IPS-18a (cell line): ENCODE data around the gene BLMH.

Experiments
- H3K27ac ChIP-seq: one replicate; pipeline ENCODE4 v1.5.1; 2013; ENCODE audit warnings: low read length
- H3K27me3 ChIP-seq: one replicate; pipeline ENCODE4 v1.6.1; 2013; ENCODE audit warnings: mild to moderate bottlenecking, low read length; ENCODE audit not compliant: control insufficient read depth, insufficient read depth
- H3K36me3 ChIP-seq: one replicate; pipeline ENCODE4 v1.6.1; 2013; ENCODE audit warnings: low read depth, low read length; ENCODE audit not compliant: control insufficient read depth
- H3K4me1 ChIP-seq: one replicate; pipeline ENCODE4 v1.6.1; 2013; ENCODE audit warnings: low read depth, low read length; ENCODE audit not compliant: control insufficient read depth
- H3K4me3 ChIP-seq: one replicate; pipeline ENCODE4 v1.5.1; 2013; ENCODE audit warnings: low read length
- H3K9ac ChIP-seq: one replicate; pipeline ENCODE4 v1.6.1; 2013; ENCODE audit warnings: mild to moderate bottlenecking, low read length, moderate library complexity
- H3K9me3 ChIP-seq: one replicate; pipeline ENCODE4 v1.6.1; 2013; ENCODE audit warnings: low read depth, low read length; ENCODE audit not compliant: control insufficient read depth

Gene BLMH

GRCh38 chr17:30323895-30324319 lies 32.2 kb upstream of the BLMH start:
- Histone ChIP-seq H3K4me1 (no peaks in the 10 kb centered on the region), H3K36me3 (no peaks in the 10 kb centered on the region), H3K4me3 (no peak overlapping the region), H3K27me3 (no peaks in the 10 kb centered on the region), H3K27ac (no peak overlapping the region), H3K9ac (no peak overlapping the region), H3K9me3 (no peaks in the 10 kb centered on the region)

GRCh38 chr17:30323262-30323894 lies 31.6 kb upstream of the BLMH start:
- H3K4me1 ChIP-seq: no peaks in the 10 kb centered on the region
- H3K4me3 ChIP-seq: no peak overlapping the region
- H3K9me3 ChIP-seq: no peaks in the 10 kb centered on the region
- H3K9ac ChIP-seq: no peak overlapping the region
- H3K27ac ChIP-seq: no peak overlapping the region
- no peaks in the 10 kb centered on the region for H3K36me3 ChIP-seq
- H3K27me3 ChIP-seq: no peaks in the 10 kb centered on the region

DNA sequence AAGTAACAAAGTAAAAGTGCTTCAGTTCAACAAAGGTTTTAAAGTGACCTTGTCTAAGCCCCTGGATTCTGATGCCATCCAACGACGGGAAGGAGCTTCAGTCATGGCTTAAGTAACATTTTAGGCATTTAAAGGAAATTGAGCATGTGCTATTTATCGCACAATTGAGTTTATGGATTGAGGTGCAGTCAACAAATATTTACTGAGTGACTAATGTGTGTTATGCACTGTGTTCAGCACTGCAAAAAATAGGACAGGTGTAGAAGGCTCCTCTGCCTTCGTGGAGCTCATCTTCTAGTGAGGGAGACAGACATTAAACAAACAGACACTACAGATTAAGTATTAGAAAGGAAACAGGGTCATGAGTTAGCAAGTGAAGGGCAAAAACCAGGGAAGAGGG lies 29.6 kb upstream of the BLMH start:
- no peaks in the 10 kb centered on the region for H3K36me3 ChIP-seq
- no peaks in the 10 kb centered on the region for H3K9me3 ChIP-seq
- no peak overlapping the region for H3K9ac ChIP-seq
- no peaks in the 10 kb centered on the region for H3K27me3 ChIP-seq
- H3K4me3 ChIP-seq: no peak overlapping the region
- H3K4me1 ChIP-seq: no peaks in the 10 kb centered on the region
- H3K27ac ChIP-seq: no peak overlapping the region

DNA sequence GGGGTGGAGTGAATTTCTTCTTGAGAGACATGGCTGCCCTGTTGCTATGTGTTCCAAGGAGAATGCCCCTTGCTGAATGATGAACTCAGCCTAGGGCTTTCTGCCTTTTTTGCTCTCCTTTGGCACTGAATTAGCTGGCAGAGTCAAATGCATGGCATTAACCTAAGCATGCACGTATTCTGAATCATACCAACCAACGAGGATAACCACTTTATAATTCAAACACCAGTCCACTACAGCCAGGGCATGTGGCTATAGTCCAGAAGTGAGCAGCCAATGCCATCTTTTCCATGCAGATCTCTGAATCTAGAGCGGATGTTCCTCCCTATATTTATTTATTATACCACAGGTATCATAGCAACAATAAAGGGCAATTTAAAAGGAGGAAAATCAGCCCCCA lies 26.4 kb upstream of the BLMH start:
- Histone ChIP-seq H3K9me3 (no peaks in the 10 kb centered on the region), H3K27ac (no peak overlapping the region), H3K9ac (no peak overlapping the region), H3K27me3 (no peaks in the 10 kb centered on the region), H3K4me1 (no peaks in the 10 kb centered on the region), H3K4me3 (no peak overlapping the region), H3K36me3 (no peaks in the 10 kb centered on the region)

DNA sequence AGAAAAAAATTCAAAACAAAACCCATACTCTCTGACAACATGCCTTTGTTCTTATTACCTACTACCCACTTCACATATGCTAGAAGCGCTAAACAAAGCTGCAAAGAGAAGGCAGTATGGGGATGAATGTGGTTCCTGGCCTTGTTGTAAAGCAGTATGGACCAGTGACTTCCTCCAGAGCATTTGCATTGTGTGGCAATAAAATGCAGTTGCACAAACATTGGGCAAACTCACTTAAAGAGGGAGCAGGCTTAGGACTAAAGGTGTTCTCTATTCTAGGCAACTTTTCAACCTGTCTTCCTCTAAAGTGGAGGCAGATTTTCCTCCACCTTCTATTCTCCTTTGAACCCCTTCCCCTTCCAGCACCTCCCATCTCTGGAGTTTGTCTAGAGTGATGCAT lies 25.0 kb upstream of the BLMH start:
- Histone ChIP-seq H3K36me3 (no peaks in the 10 kb centered on the region), H3K9ac (no peak overlapping the region), H3K27ac (no peak overlapping the region), H3K9me3 (no peaks in the 10 kb centered on the region), H3K4me3 (no peak overlapping the region), H3K27me3 (no peaks in the 10 kb centered on the region), H3K4me1 (no peaks in the 10 kb centered on the region)

DNA sequence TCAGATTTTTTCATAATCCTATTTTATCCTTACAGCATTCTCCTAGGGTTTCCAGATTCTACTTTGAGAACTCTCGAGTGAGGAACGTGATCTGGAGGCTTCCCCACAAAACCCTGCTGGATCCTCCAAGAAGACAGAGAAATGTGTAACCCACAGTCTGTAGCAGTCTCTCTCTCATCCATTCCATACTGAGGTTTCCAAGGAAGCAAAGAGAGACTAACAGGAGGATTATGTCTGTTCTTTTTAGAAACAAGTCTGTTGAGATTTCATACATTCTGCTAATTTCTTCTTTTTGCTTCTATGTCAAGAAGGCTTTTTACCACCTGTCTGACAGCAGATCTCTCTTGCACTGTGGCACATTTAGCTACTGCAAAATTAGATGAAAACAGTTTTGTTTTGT lies 23.4 kb upstream of the BLMH start:
- Histone ChIP-seq H3K9ac (no peak overlapping the region), H3K4me3 (no peak overlapping the region), H3K4me1 (no peaks in the 10 kb centered on the region), H3K9me3 (no peaks in the 10 kb centered on the region), H3K27me3 (no peaks in the 10 kb centered on the region), H3K27ac (no peak overlapping the region), H3K36me3 (no peaks in the 10 kb centered on the region)

DNA sequence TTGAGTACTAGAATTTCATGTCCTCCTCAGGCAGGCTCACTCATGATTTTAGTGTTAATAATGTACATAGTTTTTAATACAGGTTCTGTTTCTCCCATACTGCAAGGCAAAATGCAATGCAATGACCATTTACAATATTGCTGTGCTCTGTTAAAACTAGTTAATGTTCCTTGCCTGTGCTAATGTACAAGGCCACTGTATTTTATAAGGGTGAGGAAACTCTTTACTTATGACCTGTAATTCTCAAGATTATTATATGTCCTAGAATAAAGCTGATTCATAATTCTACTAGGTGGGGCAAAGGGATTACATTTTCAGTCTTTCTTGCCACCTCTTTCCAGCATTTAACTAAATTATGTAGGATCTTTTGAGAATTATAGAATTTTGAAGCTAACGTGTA lies 22.7 kb upstream of the BLMH start:
- Histone ChIP-seq H3K27me3 (no peaks in the 10 kb centered on the region), H3K9me3 (no peaks in the 10 kb centered on the region), H3K4me1 (no peaks in the 10 kb centered on the region), H3K9ac (no peak overlapping the region), H3K27ac (no peak overlapping the region), H3K36me3 (no peaks in the 10 kb centered on the region), H3K4me3 (no peak overlapping the region)

GRCh38 chr17:30312226-30312625 lies 20.5 kb upstream of the BLMH start:
- Histone ChIP-seq H3K36me3 (no peaks in the 10 kb centered on the region), H3K27ac (no peak overlapping the region), H3K9me3 (no peaks in the 10 kb centered on the region), H3K27me3 (no peaks in the 10 kb centered on the region), H3K4me3 (no peak overlapping the region), H3K9ac (no peak overlapping the region), H3K4me1 (no peaks in the 10 kb centered on the region)

- H3K4me1 ChIP-seq: no peaks in the 10 kb centered on the region
- no peaks in the 10 kb centered on the region for H3K36me3 ChIP-seq
- no peak overlapping the region for H3K27ac ChIP-seq
- no peak overlapping the region for H3K9ac ChIP-seq
- H3K4me3 ChIP-seq: no peak overlapping the region
- no peaks in the 10 kb centered on the region for H3K9me3 ChIP-seq
- H3K27me3 ChIP-seq: no peaks in the 10 kb centered on the region
These were observed 18.8 kb upstream of the BLMH start for GRCh38 chr17:30310562-30310961.

DNA sequence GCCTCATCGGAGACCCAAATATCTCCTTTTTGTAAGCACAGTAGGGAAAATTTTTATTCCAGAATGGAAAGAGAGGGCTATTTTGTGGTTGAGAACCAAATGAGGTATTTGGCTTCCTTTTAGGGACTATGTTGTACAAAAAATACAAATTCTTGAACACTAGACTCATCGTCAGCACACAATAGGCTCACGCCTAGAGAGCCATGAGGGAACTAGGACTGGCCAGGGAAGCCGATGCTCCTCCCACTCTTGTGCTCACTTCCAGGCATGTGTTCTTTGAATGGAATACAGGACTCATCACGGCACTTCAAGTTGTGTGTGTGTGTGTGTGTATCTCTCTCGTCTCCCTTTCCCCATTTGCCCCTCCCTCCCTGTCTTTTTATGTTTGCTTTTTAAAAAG lies 17.8 kb upstream of the BLMH start:
- H3K27ac ChIP-seq: no peak overlapping the region
- no peaks in the 10 kb centered on the region for H3K9me3 ChIP-seq
- no peak overlapping the region for H3K9ac ChIP-seq
- no peaks in the 10 kb centered on the region for H3K36me3 ChIP-seq
- H3K4me1 ChIP-seq: no peaks in the 10 kb centered on the region
- H3K4me3 ChIP-seq: no peak overlapping the region
- no peaks in the 10 kb centered on the region for H3K27me3 ChIP-seq

GRCh38 chr17:30308406-30308805 lies 16.7 kb upstream of the BLMH start:
- H3K9ac ChIP-seq: no peak overlapping the region
- no peaks in the 10 kb centered on the region for H3K9me3 ChIP-seq
- no peaks in the 10 kb centered on the region for H3K4me1 ChIP-seq
- H3K27ac ChIP-seq: no peak overlapping the region
- H3K27me3 ChIP-seq: no peaks in the 10 kb centered on the region
- H3K4me3 ChIP-seq: no peak overlapping the region
- no peaks in the 10 kb centered on the region for H3K36me3 ChIP-seq

DNA sequence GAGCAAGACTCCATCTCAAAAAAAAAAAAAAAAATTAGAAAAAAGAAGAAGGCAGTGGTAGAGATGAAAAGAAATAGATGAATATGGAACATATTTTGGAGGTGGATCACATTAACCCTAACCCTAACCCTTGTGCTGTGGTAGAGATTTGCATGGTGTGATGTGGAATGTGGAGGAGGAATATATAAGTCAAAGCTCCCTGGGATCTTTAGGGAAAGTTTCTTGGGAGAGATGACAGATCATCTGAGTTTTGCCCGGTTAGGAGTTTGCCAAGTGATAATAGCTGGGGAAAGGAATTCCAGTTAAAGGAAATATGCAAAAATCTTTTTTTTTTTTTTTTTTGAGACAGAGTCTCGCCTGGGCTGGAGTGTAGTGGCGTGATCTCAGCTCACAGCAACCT lies 13.0 kb upstream of the BLMH start:
- Histone ChIP-seq H3K36me3 (no peaks in the 10 kb centered on the region), H3K27me3 (no peaks in the 10 kb centered on the region), H3K27ac (no peak overlapping the region), H3K9ac (no peak overlapping the region), H3K4me1 (no peaks in the 10 kb centered on the region), H3K4me3 (no peak overlapping the region), H3K9me3 (no peaks in the 10 kb centered on the region)
